Ammon's horn (tissue), 1 donor: ENCODE results near the gene JAK1.
"Not testable (repeated sequence)": the region's sequence is repeated elsewhere in the genome, so short reads cannot be mapped to it uniquely, and the experiment has no call there.

ENCODE experiments used
- DNase-seq: peaks from one replicate; pipeline ENCODE4 v3.0.0-alpha.2; 2016; ENCODE audit warnings: low spot score

The JAK1 gene

DNA sequence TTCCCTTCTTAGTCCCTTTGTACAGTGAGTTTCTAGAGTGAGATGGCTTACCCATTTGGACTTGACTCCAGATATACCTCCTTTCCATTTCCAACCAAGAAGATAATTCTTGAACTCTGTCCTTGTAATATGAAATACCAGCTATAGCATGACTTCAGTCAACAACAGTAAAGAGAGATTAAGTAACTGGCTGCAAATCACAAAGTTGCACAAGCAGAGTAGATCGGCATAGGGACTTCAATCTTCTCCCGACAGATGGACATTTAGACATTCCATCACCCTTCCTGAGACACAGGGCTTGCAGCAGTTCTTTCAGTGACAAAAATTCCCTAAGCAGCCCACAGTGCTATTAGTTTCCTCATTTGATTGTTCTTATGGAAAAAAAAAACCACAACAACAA, 44.6 kb downstream of the JAK1 start:
- DNase-seq = no peak

DNA sequence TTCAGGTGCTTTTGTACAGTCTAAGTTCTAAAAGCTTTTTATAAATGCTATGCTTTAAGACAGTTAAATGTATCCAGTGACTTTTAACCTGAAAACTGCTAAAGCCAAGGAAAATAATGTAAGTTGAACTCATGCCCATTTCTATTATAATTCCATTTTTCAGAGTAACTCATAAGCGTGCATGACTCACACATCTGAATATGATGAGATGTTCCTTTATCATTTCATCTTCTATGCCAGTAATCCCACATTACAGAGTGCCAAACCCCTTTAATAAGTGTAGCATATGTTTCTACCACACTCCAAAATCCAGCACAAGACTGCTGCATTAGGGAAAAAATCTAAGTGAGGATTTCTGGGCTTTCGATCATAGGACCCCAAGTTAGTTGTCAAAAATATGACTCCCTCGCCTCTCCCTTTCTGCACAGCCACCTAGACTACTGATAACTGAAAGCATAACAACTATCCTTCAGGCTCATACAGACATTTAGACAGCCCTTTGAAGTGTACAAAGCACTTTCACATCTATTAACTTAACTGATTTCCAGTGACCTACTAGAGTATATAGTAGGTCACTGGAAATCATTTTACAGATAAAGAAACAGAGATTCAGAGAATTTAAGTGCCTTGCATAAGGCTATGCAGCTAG, 45.3 kb downstream of the JAK1 start:
- DNase-seq = peak; percentile 13

DNA sequence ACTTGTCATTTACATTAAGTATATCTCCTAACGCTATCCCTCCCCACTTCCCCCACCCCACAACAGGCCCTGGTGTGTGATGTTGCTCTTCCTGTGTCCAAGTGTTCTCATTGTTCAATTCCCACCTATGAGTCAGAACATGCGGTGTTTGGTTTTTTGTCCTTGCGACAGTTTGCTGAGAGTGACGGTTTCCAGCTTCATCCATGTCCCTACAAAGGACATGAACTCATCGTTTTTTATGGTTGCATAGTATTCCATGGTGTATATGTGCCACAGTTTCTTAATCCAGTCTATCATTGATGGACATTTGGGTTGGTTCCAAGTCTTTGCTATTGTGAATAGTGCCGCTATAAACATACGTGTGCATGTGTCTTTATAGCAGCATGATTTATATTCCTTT, 47.2 kb downstream of the JAK1 start:
- not testable (repeated sequence) for DNase-seq

DNA sequence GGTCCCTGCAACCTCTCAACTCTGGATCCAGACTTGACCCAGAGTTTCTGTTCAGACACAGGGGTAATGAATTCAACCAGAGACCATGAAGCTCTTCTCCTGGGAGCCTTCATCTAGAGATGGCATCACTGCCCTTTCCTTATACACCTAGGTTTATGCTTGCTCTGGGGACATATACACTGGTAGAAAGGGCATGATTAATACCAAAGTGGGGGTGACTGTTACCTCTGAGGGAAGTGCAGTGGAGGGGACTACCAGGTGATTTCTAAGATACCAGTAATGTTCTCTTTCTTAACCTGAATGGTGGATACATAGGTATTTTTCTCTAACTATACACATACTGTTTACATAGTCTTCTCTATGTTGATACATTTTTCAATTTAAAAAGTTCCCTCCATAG, 48.4 kb downstream of the JAK1 start:
- no peak for DNase-seq

- peak; percentile 43 for DNase-seq
Measured at GRCh38 chr1:64917328-64917861, 49.0 kb downstream of the JAK1 start.

- DNase-seq = no peak
Measured at GRCh38 chr1:64915381-64916274, 50.7 kb downstream of the JAK1 start.

- DNase-seq = no peak
Measured at GRCh38 chr1:64913361-64914015, 52.9 kb downstream of the JAK1 start.

DNA sequence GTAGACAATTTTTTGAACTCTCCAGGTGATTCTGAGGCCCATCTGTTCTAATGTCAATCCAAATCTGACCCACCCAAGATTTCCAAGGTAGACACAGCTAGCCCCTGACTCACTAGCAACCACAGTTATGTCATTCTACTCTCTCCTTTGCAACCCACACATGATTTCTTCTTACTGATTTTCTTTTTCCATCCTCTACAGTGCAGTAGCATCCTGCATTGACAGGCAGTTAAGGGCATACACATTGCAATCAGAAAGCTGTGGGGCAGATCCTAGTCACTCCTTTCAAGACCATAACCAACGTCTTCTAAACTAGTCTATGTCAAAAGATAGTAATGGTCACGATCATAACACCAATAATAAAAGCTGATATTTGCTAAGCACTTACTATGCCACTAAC, 54.2 kb downstream of the JAK1 start:
- DNase-seq = no peak

DNA sequence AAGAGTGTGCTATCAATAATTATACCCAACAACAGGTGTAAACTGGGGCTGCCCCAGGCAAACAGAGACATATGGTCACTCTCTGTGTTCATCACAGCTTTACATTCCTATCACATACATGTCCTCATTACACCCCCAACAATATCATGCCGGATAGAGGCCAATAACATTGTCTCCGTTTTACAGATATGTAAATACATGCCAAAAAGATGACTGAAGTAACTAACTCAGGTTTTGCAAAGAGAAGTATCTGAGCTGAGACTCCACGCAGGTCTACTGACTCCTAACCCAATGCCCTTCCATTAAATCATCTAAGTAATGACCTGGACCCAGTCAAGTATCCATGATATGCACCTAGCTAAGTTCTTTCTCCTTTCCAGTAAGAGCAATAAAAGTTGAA, 55.0 kb downstream of the JAK1 start:
- DNase-seq = no peak

GRCh38 chr1:64909031-64909430, 57.3 kb downstream of the JAK1 start:
- no peak for DNase-seq

- DNase-seq = no peak
Measured at GRCh38 chr1:64908575-64908974, 57.8 kb downstream of the JAK1 start.

GRCh38 chr1:64906447-64906846, 59.9 kb downstream of the JAK1 start:
- peak; percentile 25 for DNase-seq

GRCh38 chr1:64903593-64903992, 62.8 kb downstream of the JAK1 start:
- no peak for DNase-seq

GRCh38 chr1:64901663-64902062, 64.7 kb downstream of the JAK1 start:
- DNase-seq = no peak

DNA sequence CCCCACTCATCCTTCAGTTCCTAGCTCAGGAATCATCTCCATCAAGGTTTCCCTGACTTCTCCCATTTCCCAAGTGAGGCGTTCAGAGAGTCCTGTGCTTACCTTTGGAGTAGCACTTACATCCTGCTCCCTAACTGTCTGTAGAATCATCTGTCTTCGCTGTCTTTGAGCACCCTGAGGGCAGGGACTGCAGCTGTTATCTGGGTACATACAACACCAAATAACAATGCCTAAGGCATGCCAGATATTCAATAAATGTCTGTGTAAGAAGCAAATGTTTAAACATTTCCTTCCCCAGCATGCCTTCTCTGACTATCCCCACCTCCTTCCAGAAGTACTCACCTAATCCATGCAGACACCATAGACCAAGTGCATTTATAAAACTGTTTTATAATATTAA, 65.4 kb downstream of the JAK1 start:
- no peak for DNase-seq

DNA sequence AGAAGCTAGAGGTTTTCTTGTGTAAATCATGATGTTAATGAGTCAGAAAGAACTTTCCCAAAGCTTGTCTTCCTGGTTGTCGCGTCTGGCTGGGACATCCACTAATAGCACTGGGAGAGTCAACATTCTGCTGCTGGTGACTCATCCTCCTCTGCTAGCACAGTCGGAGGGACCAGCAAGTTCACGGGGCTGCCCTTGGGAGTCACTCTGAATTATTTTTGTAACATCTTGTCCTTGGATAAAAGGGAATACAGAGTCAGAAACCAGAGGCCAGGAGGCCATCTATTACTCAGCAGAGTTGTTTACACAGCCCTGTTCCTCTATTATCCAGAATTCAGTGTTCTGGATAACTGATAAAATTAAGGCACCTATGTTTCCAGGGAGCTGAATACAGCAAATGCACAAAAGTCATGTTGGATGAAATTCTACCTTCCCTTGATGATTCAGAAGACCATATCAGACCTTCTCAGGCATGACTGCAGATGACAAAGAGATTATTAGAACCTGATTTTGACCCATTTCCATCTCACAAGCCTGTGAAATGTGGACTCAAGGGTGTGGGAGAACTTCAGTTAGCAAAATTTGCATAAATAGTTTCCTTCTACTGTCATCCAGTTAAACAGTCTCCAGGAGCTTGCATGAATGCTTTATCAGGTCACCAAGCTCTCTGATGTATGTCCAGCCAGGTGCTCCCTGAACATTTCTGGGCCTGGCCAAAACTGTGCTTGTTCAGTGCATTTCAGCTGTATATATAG, 68.1 kb downstream of the JAK1 start:
- peak; percentile 79 for DNase-seq

DNA sequence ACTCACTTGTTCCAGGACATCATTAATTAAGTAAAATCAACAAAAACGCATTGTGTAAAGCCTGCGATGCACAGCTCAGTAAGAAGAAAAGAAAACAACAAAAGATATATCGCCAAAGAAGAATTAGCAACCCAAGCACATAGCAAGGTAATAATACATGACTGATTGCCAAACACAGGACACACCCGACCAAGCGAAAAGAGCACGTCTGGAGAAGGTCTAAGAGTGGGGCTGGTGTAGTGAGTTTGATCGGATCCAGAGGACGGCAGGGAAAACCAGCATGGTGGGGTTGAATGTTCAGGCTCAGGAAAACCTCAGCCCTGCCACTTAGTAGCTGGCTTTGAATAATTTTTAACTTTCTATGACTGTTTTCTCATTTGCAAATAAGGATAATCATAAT, 69.8 kb downstream of the JAK1 start:
- no peak for DNase-seq

DNA sequence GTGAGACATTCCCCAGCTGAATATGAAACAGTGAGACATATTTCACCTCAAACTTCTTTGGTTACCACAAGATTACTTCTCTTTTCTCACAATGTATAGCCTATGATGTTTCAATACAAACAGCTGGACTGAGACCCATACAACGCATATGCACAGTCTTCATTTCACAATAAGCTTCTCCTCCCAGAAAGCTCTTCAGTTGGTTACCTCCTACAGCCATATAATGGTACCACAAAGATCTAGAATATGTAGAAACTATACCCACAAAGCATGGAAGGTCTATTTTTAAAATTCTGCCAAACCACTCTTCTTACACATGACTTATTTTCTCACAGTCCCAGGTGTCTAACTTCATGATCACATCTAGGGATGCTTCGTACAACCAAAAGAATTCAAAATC, 70.8 kb downstream of the JAK1 start:
- no peak for DNase-seq

GRCh38 chr1:64894438-64895196, 71.7 kb downstream of the JAK1 start:
- no peak for DNase-seq

- no peak for DNase-seq
Measured at GRCh38 chr1:64893921-64894320, 72.4 kb downstream of the JAK1 start.
